Transverse colon (tissue), 4 donors: ENCODE results near the gene CD48.

Source experiments
- POLR2A ChIP-seq: fragments of 450-650 bp; IDR thresholded peaks from one replicate; pipeline ENCODE4 v1.6.1; 2016; ENCODE audit warnings: antibody characterized with exemption, mild to moderate bottlenecking, moderate library complexity
- POLR2AphosphoS5 ChIP-seq, 3 donors: sonication (generic); formaldehyde crosslinking; IDR thresholded peaks; one replicate each; pipeline ENCODE4 v1.6.1; 2016; ENCODE audit warnings: antibody characterized with exemption in 3 of 3
- TF ChIP-seq, protein P1 (sequence below), 5 experiments: fragments of 200-600 bp in 3 of 5; fragments of 450-650 bp in 2 of 5; sonication (generic) in 3 of 5; IDR thresholded peaks; 1 replicate in 2 of 5; 2 replicates in 3 of 5; pipeline ENCODE4 v1.5.1; 2016 to 2017; ENCODE audit warnings: antibody characterized with exemption in 5 of 5, inconsistent platforms in 3 of 5, mild to moderate bottlenecking in 2 of 5, moderate library complexity in 1 of 5

DNA sequence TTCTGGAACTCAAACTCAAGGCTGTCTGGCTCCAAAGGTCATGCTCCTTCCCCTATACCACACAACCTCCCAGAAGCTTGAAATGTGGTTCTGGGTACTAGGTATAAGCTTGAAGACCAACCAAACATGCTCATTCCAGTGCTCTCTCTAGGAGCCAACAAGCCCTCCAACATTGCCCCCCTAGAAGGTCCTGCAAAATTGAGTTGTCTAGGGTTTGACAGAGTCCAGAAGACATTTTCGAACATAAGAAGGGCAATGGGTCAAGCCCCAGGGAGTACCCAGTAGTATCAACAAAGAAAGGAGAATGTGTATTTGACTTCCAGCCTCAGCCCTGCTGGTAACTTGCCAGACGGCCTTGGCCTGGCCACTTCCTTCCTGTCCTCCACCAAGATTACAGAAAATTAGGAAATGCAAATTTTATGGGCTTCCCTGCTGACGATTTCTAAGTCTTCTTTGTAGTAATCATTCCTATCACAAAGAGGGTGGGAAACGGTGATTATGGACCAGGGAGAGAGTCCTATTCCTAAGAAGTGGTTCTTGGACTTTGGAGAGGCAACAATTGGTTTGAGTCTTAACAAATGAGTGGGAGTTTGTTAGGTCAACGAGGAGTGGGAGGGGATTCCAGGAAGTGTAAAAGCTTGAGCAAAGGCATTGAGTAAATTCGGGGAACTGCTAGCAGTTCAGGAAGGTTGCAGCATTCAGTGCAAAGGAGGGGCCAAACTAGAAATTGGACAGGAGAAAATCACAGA is 46.1 kb downstream of the CD48 start:
- TF ChIP-seq POLR2AphosphoS5 (IDR thresholded peaks at IDR 0.05) (no peak), POLR2A (no peak)
- TF ChIP-seq, protein P1, sequence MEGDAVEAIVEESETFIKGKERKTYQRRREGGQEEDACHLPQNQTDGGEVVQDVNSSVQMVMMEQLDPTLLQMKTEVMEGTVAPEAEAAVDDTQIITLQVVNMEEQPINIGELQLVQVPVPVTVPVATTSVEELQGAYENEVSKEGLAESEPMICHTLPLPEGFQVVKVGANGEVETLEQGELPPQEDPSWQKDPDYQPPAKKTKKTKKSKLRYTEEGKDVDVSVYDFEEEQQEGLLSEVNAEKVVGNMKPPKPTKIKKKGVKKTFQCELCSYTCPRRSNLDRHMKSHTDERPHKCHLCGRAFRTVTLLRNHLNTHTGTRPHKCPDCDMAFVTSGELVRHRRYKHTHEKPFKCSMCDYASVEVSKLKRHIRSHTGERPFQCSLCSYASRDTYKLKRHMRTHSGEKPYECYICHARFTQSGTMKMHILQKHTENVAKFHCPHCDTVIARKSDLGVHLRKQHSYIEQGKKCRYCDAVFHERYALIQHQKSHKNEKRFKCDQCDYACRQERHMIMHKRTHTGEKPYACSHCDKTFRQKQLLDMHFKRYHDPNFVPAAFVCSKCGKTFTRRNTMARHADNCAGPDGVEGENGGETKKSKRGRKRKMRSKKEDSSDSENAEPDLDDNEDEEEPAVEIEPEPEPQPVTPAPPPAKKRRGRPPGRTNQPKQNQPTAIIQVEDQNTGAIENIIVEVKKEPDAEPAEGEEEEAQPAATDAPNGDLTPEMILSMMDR (IDR thresholded peaks at IDR 0.05): no peak
